ENCODE data around the gene KCTD16.

DNA sequence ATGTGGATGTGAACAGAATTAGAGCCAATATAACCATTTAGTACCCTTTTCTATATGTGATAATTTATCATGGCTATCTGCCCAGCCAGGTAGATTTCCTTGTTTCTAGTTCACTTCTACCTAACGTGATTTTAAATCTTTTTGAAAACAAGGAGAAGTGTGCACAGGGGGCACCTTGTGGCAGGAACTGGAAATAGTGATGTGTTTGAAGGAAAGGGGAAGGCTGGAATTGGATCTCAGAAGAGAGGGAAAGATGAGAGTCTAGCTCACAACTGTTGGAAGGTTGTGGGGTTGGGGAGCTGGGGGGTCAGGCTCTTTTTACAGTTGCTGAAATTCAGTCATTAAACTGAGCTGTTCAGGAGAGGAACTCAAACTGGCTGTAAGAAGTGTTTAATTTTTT lies 219.5 kb downstream of the KCTD16 start:
- TF ChIP-seq, protein P1, sequence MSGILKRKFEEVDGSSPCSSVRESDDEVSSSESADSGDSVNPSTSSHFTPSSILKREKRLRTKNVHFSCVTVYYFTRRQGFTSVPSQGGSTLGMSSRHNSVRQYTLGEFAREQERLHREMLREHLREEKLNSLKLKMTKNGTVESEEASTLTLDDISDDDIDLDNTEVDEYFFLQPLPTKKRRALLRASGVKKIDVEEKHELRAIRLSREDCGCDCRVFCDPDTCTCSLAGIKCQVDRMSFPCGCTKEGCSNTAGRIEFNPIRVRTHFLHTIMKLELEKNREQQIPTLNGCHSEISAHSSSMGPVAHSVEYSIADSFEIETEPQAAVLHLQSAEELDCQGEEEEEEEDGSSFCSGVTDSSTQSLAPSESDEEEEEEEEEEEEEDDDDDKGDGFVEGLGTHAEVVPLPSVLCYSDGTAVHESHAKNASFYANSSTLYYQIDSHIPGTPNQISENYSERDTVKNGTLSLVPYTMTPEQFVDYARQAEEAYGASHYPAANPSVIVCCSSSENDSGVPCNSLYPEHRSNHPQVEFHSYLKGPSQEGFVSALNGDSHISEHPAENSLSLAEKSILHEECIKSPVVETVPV (CRISPR knock-in tag; IDR thresholded peaks at IDR 0.05) = no peak
- TF ChIP-seq, protein P2, sequence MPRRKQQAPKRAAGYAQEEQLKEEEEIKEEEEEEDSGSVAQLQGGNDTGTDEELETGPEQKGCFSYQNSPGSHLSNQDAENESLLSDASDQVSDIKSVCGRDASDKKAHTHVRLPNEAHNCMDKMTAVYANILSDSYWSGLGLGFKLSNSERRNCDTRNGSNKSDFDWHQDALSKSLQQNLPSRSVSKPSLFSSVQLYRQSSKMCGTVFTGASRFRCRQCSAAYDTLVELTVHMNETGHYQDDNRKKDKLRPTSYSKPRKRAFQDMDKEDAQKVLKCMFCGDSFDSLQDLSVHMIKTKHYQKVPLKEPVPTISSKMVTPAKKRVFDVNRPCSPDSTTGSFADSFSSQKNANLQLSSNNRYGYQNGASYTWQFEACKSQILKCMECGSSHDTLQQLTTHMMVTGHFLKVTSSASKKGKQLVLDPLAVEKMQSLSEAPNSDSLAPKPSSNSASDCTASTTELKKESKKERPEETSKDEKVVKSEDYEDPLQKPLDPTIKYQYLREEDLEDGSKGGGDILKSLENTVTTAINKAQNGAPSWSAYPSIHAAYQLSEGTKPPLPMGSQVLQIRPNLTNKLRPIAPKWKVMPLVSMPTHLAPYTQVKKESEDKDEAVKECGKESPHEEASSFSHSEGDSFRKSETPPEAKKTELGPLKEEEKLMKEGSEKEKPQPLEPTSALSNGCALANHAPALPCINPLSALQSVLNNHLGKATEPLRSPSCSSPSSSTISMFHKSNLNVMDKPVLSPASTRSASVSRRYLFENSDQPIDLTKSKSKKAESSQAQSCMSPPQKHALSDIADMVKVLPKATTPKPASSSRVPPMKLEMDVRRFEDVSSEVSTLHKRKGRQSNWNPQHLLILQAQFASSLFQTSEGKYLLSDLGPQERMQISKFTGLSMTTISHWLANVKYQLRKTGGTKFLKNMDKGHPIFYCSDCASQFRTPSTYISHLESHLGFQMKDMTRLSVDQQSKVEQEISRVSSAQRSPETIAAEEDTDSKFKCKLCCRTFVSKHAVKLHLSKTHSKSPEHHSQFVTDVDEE (CRISPR knock-in tag; IDR thresholded peaks at IDR 0.05) = no peak
- no peak for TF ChIP-seq ISL1 (CRISPR knock-in tag; IDR thresholded peaks at IDR 0.05)
- no peak for TF ChIP-seq ARNTL (CRISPR knock-in tag; IDR thresholded peaks at IDR 0.05; ENCODE audit: borderline replicate concordance, low read depth)
- TF ChIP-seq ZC3H10 (CRISPR knock-in tag; IDR thresholded peaks at IDR 0.05) = no peak
- no peak for TF ChIP-seq ZNF565 (CRISPR knock-in tag; conservative IDR thresholded peaks at IDR 0.05; ENCODE audit: low read depth)
- TF ChIP-seq TCF4 (CRISPR knock-in tag; IDR thresholded peaks at IDR 0.05; ENCODE audit: borderline replicate concordance) = no peak
- TF ChIP-seq ZFP3 (CRISPR knock-in tag; IDR thresholded peaks at IDR 0.05) = no peak
- TF ChIP-seq ZFP30 (CRISPR knock-in tag; IDR thresholded peaks at IDR 0.05) = no peak
- no peak for TF ChIP-seq ZNF70 (CRISPR knock-in tag; IDR thresholded peaks at IDR 0.05)
- TF ChIP-seq, protein P3, sequence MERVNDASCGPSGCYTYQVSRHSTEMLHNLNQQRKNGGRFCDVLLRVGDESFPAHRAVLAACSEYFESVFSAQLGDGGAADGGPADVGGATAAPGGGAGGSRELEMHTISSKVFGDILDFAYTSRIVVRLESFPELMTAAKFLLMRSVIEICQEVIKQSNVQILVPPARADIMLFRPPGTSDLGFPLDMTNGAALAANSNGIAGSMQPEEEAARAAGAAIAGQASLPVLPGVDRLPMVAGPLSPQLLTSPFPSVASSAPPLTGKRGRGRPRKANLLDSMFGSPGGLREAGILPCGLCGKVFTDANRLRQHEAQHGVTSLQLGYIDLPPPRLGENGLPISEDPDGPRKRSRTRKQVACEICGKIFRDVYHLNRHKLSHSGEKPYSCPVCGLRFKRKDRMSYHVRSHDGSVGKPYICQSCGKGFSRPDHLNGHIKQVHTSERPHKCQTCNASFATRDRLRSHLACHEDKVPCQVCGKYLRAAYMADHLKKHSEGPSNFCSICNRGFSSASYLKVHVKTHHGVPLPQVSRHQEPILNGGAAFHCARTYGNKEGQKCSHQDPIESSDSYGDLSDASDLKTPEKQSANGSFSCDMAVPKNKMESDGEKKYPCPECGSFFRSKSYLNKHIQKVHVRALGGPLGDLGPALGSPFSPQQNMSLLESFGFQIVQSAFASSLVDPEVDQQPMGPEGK (CRISPR knock-in tag; IDR thresholded peaks at IDR 0.05; ENCODE audit: borderline replicate concordance) = no peak
- TF ChIP-seq CSDC2 (CRISPR knock-in tag; IDR thresholded peaks at IDR 0.05) = no peak
- TF ChIP-seq, protein P4, sequence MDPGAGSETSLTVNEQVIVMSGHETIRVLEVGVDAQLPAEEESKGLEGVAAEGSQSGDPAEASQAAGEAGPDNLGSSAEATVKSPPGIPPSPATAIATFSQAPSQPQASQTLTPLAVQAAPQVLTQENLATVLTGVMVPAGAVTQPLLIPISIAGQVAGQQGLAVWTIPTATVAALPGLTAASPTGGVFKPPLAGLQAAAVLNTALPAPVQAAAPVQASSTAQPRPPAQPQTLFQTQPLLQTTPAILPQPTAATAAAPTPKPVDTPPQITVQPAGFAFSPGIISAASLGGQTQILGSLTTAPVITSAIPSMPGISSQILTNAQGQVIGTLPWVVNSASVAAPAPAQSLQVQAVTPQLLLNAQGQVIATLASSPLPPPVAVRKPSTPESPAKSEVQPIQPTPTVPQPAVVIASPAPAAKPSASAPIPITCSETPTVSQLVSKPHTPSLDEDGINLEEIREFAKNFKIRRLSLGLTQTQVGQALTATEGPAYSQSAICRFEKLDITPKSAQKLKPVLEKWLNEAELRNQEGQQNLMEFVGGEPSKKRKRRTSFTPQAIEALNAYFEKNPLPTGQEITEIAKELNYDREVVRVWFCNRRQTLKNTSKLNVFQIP (CRISPR knock-in tag; IDR thresholded peaks at IDR 0.05; ENCODE audit: borderline replicate concordance, low read depth) = no peak
